DLD1 (cell line): ENCODE results near the gene TUBB3.
"Not testable (repeated sequence)": the region's sequence is repeated elsewhere in the genome, so short reads cannot be mapped to it uniquely, and the experiment has no call there.

Experiments used
- in situ Hi-C: cut with HindIII; loops from 2 replicates; pipeline ENCODE4 v1.10.0; 2017; ENCODE audit warnings: low sequenced_read_pairs

Gene TUBB3

DNA sequence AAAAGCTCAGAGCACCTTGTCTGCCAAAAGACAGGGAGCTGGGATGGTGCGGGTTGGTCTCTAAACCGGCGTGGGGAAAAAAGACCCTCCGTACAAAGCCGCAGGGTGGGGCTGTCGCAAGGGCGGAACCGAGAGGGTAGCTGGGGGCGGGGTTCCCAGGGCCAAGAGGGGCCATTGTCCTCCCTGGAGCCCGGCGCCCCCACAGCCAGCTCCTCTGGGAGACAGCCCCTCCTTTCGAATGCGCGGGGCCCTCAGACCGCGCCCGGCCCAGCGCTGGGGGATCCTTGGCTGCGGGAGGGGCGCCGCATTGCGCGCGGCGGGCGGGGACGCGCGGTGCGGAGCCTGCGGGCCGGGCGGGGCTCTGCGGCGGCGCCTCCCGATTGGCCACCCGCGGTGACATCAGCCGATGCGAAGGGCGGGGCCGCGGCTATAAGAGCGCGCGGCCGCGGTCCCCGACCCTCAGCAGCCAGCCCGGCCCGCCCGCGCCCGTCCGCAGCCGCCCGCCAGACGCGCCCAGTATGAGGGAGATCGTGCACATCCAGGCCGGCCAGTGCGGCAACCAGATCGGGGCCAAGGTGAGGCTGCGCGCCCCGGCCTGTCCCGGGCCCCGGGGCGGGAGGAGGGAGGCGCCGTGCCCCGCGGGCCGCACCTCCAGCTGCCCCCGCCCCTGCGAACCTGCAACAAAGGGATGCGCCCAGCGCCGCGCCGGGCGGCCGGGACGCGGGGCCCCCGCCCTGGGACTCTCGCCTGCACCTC, at the start of gene TUBB3:
TUBB3 (plus strand) TSS at position 459 of the 756 bp plus-strand sequence; CDS start at position 519, 60 bp downstream.
- in situ Hi-C loops, result no loop called here

DNA sequence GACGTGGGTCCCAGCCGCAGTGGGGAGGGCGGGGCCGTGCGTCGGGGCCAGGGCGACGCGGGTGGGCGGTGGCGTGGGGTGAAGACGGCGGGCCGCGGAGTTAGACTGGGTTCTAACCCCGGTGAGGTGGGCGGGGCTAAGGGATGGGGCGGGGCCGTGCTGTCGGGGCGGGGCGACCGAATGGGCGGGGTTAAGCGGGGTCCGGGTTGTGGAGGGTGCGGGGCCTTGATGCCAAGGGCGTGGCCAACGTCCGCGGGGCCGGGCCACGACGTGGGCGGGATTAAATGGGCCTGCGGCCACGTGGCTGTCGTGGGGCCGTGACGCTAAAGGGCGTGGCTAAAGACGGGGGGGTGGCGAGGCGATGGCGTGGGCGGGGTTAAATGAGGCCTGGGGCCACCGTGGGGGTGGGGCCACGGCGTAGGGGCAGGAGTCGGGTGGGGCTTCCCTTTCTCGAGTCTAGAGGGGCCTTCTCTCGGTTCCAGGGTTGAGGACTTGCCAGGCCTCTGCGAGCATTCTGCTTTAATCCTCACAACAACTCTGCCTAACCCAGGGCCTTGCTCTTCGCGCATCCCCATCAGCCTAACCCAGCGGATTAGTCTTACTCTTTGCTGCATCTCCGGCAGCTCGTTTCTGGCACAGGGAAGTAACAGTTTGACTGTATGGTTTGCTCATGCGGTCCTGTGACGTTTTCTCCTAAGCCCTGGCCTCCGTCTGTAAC, 49.0 kb upstream of the TUBB3 start:
- in situ Hi-C loops, result no loop called here

DNA sequence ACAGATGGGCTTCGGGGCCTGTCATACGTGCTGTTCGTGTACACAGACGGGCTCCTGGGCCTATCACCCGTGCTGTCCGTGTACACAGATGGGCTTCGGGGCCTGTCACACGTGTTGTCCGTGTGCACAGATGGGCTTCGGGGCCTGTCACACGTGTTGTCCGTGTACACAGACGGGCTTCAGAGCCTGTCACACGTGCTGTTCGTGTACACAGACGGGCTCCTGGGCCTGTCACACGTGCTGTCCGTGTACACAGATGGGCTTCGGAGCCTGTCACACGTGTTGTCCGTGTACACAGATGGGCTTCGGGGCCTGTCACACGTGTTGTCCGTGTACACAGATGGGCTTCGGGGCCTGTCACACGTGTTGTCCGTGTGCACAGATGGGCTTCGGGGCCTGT, 44.0 kb upstream of the TUBB3 start:
- in situ Hi-C loops, result not testable (repeated sequence)

DNA sequence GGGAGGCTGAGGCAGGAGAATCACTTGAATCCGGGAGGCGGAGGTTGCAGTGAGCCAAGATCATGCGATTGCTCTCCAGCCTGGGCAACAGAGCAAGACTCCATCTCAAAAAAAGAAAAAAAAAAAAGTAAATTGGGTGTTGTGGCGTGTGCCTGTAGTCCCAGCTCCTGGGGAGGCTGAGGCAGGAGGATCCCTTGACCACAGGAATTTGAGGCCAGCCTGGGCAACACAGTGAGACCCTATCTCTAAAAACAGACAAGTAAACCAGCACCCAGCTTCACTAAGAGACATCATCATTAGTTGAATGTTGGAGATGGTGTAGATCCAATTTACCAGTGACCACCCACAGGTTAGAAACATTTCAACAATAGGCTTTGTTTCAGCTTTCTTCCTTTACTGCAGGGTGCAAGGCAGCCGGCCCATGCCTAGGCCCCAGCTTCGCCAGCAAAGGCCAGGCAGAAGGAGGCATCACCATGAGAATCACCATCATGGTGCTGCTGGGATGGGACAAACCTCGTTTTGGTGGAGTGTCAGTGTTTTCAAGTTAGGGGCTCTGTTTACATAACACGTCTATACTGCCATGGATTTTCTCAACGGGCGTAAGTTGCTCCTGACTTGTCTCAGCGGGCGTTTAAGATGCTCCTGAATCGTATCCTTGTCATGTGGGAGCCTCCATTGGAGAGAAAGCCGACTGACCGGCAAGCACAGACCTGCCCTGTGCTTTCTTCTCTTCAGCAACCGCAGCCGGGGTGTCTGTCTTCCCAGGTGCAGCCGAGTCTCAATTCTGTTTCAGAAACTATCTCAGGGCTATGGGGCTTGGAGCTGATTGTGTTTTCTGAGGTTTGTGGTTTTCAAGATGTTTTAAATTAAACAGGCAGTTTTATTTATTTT, 42.4 kb upstream of the TUBB3 start:
- in situ Hi-C loops, result no loop called here

DNA sequence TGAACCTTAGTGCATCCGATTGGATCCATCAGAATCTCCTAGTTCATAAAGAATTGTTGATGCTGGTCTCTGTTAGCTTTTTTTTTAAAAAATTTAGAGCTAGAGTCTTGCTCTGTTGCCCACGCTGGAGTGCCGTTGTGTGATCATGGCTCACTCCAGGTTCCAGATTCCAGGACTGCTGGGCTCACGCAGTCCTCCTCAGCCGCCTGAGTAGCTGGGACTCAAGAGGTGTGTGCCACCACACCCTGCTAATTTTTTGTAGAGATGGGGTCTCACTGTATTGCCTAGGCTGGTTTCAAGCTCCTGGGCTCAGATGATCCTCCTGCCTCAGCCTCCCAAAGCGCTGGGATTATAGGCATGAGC, 41.8 kb upstream of the TUBB3 start:
- in situ Hi-C loops, result no loop called here

DNA sequence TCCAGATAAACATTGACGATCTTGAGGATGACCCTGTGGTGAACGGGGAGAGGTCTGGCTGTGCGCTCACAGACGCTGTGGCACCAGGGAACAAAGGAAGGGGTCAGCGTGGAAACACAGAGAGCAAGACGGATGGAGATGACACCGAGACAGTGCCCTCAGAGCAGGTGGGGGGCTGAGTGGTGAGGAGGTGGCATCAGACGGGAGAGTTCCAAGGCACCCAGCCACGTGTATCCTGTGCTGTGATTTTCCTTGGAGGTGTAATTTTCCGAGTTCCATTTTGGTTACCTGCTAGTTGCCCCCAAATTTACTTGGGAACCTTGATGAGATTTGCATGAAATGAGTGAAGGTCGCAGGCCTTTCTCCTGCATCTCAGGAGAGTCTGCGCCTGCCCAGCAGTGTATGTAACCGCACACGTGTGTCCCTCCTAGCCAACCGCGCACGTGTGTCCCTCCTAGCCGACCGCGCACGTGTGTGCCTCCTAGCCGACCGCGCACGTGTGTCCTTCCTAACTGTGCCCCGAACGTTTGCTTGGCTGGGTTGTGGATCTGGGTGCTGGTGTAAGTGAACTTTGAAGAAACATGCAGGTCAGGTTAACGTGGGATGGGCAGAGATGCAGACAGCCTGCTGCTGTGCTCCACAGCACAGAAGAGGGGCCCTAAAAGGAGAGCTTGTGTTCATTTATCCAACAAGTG, 39.6 kb upstream of the TUBB3 start:
- in situ Hi-C loops, result no loop called here

DNA sequence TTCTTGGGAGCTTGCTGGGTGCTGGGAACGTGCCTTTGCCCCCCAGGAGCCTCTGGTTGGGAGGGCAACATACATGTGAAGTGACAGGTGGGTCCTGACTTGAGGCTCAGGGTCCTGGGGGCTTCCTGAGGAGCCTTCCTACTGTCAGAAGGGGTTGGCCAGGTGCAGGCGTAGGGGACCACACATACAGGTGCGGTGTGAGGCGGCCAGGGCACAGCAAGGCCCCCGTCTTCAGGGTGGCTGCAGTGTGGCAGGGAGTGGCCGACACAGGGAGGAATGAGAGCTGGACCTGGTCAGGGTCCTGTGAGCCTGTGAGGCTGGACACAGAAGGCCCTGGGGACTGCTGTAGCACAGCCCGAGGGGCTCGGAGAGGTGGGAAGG, 39.1 kb upstream of the TUBB3 start:
- in situ Hi-C loops, result no loop called here

DNA sequence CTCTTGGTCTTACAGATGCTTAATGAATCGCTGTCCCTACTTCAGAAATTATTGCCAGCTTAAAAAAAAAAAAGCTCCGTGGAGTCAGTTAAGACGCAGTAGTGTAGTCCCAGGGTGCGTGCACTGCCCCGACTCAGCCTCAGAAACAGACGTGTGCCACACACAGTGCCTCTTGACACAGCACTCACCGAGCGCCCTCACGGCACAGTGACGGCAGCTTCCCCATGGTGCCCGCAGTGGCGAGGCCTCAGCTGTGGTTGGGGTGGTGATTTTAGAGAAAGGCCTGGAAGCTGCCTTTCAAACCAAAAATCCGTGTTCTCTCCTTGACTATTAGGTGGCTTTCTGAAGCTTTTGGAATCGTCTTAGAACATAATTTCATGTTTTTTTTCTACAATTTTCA, 35.9 kb upstream of the TUBB3 start:
- in situ Hi-C loops, result no loop called here

DNA sequence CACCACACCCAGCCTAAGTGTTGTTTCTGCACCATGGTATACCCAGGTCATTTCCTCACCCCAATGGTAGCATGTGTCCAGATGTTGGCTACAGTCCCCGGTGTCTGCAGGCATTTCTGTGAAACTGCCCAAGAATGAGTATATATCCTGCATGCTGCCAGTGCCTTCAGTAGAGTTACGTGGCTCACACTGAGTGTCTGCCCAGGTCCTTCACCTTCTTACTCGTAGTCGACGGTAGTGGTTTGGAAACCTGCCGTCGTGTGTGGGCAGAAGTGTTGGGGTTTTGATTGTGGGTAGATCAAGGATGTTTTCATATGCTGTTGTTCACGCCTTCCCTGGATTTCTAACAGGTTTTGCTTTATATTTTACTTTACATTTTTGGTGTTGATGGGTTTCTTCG, 32.9 kb upstream of the TUBB3 start:
- in situ Hi-C loops, result no loop called here

DNA sequence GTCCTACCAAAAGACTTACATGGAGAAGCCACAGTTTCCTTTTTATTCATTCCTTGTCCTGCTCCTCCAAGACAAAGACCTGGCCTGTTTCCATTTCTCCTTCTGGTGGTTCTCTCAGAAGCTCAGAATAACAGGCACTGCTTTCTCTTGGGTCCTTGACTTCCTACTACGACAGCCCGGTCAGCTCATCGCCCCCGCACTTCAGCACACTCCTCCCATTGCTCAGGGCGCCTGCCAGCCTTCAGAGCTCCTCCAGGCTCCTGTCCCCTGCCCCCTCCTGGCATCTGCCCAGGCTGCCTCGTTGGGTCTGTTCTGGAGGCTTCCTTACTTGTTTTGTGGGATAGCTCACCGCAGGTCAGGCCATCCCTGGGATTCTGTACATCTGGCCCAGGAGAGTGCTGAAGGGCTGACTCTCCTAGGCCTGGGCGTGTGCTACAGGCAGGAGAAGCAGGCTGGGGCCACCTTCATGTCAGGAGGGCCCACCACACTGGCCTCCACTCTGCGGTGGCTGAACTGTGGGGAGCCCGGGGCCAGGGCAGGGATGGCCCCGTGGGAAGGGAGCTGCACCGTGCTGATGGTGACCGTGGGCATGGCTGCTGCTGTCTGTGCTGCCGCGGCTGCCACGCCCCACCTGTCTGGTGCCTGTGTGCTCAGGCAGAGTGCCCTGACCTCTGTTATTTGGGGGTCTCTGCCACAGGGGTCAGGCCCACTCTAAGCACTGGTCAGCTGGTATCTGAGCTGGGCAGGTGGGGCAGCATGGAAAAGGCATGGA, 32.1 kb upstream of the TUBB3 start:
- in situ Hi-C loops, result no loop called here

DNA sequence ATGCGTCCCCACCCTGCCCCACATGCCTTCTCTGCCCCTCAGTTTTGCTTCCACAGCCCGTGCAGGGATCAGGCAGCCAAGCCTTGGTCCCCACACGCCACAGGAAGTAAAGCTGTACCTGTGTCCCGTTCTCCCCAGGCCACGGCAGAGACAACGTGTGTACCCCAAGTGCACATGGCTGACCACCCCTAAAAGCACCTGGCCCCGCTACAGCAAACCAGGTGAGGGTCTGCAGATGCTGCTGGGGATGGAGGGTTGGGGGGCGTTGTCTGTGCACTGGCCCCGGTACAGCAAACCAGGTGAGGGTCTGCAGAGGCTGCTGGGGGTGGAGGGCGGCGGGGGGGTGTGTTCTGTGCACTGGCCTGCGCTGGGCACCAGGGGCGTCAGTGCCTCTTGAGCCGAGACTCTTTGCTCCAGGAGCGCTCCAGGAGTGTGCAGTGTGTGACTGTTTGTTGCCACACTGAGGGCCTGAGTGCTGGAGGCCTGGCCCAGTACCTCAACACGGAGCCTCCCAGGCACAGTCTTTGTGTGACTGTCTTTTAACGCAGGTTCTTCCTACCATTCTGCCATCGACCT, 31.0 kb upstream of the TUBB3 start:
- in situ Hi-C loops, result no loop called here

DNA sequence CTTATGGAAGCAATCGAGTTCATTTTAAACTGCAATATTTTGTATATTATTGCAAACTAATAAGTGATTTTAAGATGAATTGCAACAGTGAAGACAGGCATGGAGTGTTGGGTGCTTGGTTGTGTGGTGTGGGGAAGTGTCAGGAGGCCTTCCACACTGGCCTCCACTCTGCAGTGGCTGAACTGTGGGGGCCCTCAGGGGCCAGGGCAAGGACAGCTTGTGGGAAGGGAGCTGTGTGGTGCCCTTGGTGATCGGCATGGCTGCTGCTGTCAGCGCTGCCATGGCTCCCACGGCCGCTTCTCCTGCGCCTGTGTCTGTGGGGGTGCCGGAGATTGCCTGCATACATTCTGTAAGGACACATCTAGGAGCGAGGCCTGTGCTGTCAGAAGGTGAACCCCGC, 30.5 kb upstream of the TUBB3 start:
- in situ Hi-C loops, result no loop called here

DNA sequence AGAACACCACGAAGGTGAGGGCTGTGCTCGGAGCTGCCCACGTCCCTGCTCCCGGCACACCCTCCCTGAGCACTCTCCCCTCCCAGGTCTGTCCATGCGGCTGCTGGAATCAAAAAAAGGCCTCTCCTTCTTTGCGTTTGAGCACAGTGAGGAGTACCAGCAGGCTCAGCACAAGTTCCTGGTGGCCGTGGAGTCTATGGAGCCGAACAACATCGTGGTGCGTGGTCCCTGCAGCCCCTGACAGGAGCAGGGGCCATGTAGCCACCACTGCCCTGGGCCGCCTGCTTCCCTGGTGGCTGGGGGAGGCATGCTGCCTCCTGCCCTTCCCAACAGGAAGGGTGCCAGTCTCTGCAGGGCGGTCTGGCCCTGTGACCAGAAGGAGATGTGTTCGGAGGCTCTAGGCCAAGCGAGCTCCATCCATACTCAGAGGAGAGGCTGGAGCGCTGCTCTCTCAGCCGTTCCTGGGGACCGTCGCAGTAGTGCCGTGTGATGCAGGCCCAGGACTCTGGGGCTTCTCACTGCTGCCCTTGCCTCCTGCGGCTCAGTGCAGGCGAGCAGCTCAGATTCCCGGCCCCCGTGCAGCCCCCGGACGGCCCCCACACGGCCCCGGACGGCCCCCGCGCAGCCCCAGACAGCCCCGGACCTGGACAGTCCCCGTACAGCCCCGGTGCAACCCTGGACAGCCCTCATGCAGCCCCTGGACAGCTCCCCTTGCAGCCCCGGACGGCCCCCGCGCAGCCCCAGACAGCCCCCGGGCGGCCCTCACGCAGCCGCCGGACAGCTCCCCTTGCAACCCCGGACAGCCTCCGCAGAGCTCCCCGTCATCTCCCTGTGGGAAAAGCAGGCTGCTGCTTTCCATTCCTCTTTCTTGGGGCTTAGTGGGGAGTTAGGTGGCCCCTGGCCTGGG, 29.2 kb upstream of the TUBB3 start:
- in situ Hi-C loops, result no loop called here

DNA sequence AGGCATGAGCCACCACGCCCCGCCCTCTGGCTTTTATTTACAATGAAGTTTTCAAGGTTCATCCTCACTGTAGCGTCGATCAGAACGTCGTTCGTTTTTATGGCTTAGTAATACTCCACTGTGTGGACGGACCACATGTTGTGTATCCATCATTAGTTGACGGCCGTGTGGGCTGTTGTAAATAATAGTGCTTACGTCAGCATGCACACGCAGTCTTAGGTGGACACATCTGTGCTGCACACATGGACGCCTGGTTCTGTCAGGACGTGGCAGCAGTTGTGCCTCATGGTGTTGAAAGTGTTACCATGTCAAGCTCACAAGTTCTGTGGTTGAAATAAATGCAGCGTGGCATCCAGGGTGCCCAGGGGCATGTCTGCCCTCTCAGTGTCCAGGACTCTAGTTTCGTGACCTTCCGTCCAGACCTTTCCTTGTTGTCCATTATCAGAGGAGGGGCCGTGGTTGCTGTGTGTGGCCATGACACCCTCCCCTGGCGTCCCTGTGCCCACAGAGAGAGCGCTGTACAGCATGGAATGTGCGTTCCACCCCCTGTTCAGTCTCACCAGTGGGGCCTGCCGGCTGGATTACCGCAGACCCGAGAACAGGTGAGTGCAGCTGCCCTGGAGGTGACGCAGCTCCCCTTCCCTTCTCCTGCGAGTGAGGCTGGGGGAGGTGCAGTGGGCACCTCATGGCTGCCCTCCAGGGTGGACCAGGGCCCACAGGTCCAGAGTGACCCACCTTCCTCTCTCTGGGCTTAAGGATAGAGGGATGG, 27.5 kb upstream of the TUBB3 start:
- in situ Hi-C loops, result no loop called here

DNA sequence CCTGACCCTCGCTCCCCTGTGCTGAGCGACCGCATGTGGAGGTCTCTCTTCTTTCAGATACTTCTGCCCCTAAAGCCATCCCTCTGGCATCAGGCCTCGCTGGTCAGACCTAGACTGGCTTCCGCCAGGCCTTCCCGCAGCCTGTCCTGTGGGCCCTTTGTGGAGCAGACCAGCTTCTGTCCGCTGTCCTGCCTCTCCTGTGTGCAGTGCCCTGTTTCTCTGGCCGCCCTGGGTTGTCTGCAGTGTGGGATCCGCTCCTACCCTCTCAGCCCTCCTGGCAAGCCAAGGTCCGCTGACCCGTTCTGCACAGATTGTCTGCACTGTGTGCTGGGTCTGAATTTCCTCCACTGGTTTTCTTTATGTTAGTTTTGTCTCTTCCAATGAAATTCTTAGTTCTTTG, 25.9 kb upstream of the TUBB3 start:
- in situ Hi-C loops, result no loop called here

DNA sequence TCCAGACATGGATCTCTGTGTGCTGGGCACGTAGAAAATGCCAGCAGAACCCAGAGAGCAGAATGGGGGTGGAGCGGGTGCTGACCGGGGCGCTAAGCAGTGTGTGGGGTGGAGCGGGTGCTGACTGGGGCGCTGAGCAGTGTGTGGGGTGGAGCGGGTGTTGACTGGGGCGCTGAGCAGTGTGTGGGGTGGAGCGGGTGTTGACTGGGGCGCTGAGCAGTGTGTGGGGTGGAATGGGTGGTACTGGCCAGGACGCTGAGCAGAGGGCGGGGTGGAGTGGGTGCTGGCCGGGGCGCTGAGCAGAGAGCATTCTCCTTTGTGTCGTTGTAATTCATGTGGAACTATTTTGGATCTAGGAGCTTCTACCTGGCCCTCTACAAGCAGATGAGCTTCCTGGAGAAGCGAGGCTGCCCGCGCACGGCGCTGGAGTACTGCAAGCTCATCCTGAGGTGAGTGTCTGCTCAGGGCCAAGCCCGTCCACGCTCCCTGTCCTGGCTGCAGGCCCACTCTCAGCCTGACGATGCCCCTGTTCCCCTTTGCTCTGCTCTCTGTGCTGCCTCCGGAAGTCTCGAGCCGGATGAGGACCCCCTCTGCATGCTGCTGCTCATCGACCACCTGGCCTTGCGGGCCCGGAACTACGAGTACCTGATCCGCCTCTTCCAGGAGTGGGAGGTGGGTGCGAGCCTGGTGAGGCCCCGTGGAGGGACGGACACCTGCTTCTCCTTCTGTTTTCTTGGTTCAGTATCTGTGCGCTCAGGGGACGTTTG, 24.8 kb upstream of the TUBB3 start:
- in situ Hi-C loops, result no loop called here

DNA sequence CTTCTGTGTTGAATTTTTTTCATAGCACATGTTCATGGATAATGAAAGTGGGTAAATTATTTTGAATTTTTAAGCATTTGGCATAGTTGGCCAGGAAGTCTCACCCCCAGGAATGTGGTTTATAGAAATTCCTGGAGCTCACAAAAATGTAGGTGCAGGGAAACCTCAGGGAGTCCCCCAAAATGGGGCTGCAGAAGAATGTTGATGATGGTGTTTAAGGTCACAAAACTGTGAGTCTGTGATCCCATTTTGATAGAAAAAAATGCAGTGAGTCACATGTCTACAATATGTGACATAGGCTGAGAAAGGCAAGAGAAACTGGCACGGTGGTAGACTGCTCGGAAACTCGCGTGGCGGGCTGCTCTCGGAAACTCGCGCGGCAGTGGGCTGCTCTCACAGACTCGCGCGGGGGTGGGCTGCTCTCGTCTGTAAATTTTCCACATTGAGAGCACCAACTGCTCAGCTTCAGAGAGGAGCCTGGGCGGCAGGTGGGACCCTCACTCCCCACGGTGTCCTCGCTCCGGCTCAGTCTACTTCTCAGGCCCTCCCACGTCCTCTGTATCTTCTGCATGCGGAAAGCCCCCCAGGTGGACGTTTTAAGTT, 23.2 kb upstream of the TUBB3 start:
- in situ Hi-C loops, result no loop called here
